ENCODE measurements around the gene TUBB6.

The TUBB6 gene

GRCh38 chr18:12291161-12291560 lies 16.9 kb upstream of the TUBB6 start:
- DNase-seq (ENCODE audit: low read depth in 2 of 2): no peak
- no peak overlapping the region for H3K4me3 ChIP-seq (replicated peaks in 1 of 2; ENCODE audit: low read depth in 2 of 2, low read length in 2 of 2)
- TF ChIP-seq CTCF (IDR thresholded peaks at IDR 0.05; ENCODE audit: low read depth, low read length): no peak

GRCh38 chr18:12291690-12292089 lies 16.4 kb upstream of the TUBB6 start:
- DNase-seq (ENCODE audit: low read depth in 2 of 2): no peak
- no peak overlapping the region for H3K4me3 ChIP-seq (replicated peaks in 1 of 2; ENCODE audit: low read depth in 2 of 2, low read length in 2 of 2)
- TF ChIP-seq CTCF (IDR thresholded peaks at IDR 0.05; ENCODE audit: low read depth, low read length): no peak

- no peak overlapping the region for H3K4me3 ChIP-seq (replicated peaks in 1 of 2; ENCODE audit: low read depth in 2 of 2, low read length in 2 of 2)
- TF ChIP-seq CTCF (IDR thresholded peaks at IDR 0.05; ENCODE audit: low read depth, low read length): no peak
- DNase-seq (ENCODE audit: low read depth in 2 of 2): no peak
Observed at GRCh38 chr18:12293831-12294230, 14.2 kb upstream of the TUBB6 start.

GRCh38 chr18:12295389-12296086 lies 12.5 kb upstream of the TUBB6 start:
- no peak for TF ChIP-seq CTCF (IDR thresholded peaks at IDR 0.05; ENCODE audit: low read depth, low read length)
- DNase-seq (ENCODE audit: low read depth in 2 of 2): peak in 1 of 2 donors; percentile 74
- no peak overlapping the region for H3K4me3 ChIP-seq (replicated peaks in 1 of 2; ENCODE audit: low read depth in 2 of 2, low read length in 2 of 2)

- no peak overlapping the region for H3K4me3 ChIP-seq (replicated peaks in 1 of 2; ENCODE audit: low read depth in 2 of 2, low read length in 2 of 2)
- peak in 1 of 2 donors; percentile 67 for DNase-seq (ENCODE audit: low read depth in 2 of 2)
- no peak for TF ChIP-seq CTCF (IDR thresholded peaks at IDR 0.05; ENCODE audit: low read depth, low read length)
Observed at GRCh38 chr18:12296087-12296403, 12.0 kb upstream of the TUBB6 start.

- no peak overlapping the region for H3K4me3 ChIP-seq (replicated peaks in 1 of 2; ENCODE audit: low read depth in 2 of 2, low read length in 2 of 2)
- no peak for TF ChIP-seq CTCF (IDR thresholded peaks at IDR 0.05; ENCODE audit: low read depth, low read length)
- no peak for DNase-seq (ENCODE audit: low read depth in 2 of 2)
Observed at GRCh38 chr18:12296457-12296856, 11.6 kb upstream of the TUBB6 start.

- H3K4me3 ChIP-seq (replicated peaks in 1 of 2; ENCODE audit: low read depth in 2 of 2, low read length in 2 of 2): no peak overlapping the region
- DNase-seq (ENCODE audit: low read depth in 2 of 2): no peak
- no peak for TF ChIP-seq CTCF (IDR thresholded peaks at IDR 0.05; ENCODE audit: low read depth, low read length)
Observed at GRCh38 chr18:12299862-12300261, 8.2 kb upstream of the TUBB6 start.
